H9 (cell line): ENCODE measurements around the gene CBLIF. TPM values are rescaled to one million over a fixed set of nuclear protein-coding genes. Genes with fewer than 3 reads are reported as not detected.

Experiments
- DNase-seq: peaks from one replicate; pipeline ENCODE4 v3.0.0-alpha.2; 2017
- H2AFZ ChIP-seq: one replicate; pipeline ENCODE4 v1.6.1; 2013; ENCODE audit warnings: mild to moderate bottlenecking, low read length, control low read depth, moderate library complexity
- H2AK5ac ChIP-seq: 2 replicates; pipeline ENCODE4 v1.6.1; 2013; ENCODE audit warnings: low read length, control low read depth, mixed read lengths; ENCODE audit not compliant: insufficient read length
- H2BK120ac ChIP-seq: one replicate; pipeline ENCODE4 v1.6.1; 2013; ENCODE audit warnings: low read depth, mild to moderate bottlenecking, low read length, control low read depth, inconsistent platforms; ENCODE audit not compliant: poor library complexity, severe bottlenecking
- H2BK12ac ChIP-seq: 2 replicates; pipeline ENCODE4 v1.6.1; 2013; ENCODE audit warnings: low read length, control low read depth, mixed read lengths, low read depth; ENCODE audit not compliant: insufficient read length
- H2BK15ac ChIP-seq: 2 replicates; pipeline ENCODE4 v1.6.1; 2013; ENCODE audit warnings: low read depth, low read length, control low read depth
- H2BK20ac ChIP-seq: one replicate; pipeline ENCODE4 v1.6.1; 2013; ENCODE audit warnings: low read depth, mild to moderate bottlenecking, low read length, control low read depth, inconsistent platforms; ENCODE audit not compliant: poor library complexity, severe bottlenecking
- H2BK5ac ChIP-seq: 2 replicates; pipeline ENCODE4 v1.6.1; 2013; ENCODE audit warnings: low read length, control low read depth, mixed read lengths; ENCODE audit not compliant: insufficient read length
- H3K14ac ChIP-seq: 2 replicates; pipeline ENCODE4 v1.6.1; 2013; ENCODE audit warnings: low read length, control low read depth; ENCODE audit not compliant: insufficient read depth
- H3K18ac ChIP-seq: 2 replicates; pipeline ENCODE4 v1.6.1; 2013; ENCODE audit warnings: low read depth, mild to moderate bottlenecking, mixed read lengths, low read length, control low read depth; ENCODE audit not compliant: insufficient read length
- H3K23ac ChIP-seq: 2 replicates; pipeline ENCODE4 v1.6.1; 2013; ENCODE audit warnings: low read length, control low read depth, mixed read lengths, low read depth; ENCODE audit not compliant: insufficient read length
- H3K23me2 ChIP-seq: 2 replicates; pipeline ENCODE4 v1.6.1; 2013; ENCODE audit warnings: low read depth, mild to moderate bottlenecking, mixed read lengths, low read length, control low read depth; ENCODE audit not compliant: insufficient read length, poor library complexity, severe bottlenecking
- H3K27ac ChIP-seq: 2 replicates; pipeline ENCODE4 v1.5.1; 2013; ENCODE audit warnings: low read length, control low read depth, mixed read lengths, low read depth; ENCODE audit not compliant: insufficient read length
- H3K27me3 ChIP-seq: 2 replicates; pipeline ENCODE4 v1.6.1; 2013; ENCODE audit warnings: low read length, control low read depth, inconsistent platforms; ENCODE audit not compliant: insufficient read depth
- H3K4ac ChIP-seq: 2 replicates; pipeline ENCODE4 v1.6.1; 2013; ENCODE audit warnings: low read depth, mild to moderate bottlenecking, control low read depth, inconsistent platforms, low read length, moderate library complexity
- H3K4me1 ChIP-seq: 2 replicates; pipeline ENCODE4 v1.6.1; 2013; ENCODE audit warnings: low read length, control low read depth, inconsistent platforms; ENCODE audit not compliant: insufficient read depth
- H3K4me2 ChIP-seq: 2 replicates; pipeline ENCODE4 v1.6.1; 2013; ENCODE audit warnings: low read length, control low read depth, mixed read lengths; ENCODE audit not compliant: insufficient read length, insufficient read depth
- H3K56ac ChIP-seq: 2 replicates; pipeline ENCODE4 v1.6.1; 2013; ENCODE audit warnings: low read depth, mild to moderate bottlenecking, mixed read lengths, low read length, control low read depth; ENCODE audit not compliant: insufficient read length
- H3K79me1 ChIP-seq: 2 replicates; pipeline ENCODE4 v1.6.1; 2013; ENCODE audit warnings: low read depth, mild to moderate bottlenecking, moderate library complexity, low read length, control low read depth, inconsistent platforms; ENCODE audit not compliant: insufficient read depth, poor library complexity, severe bottlenecking
- H3K79me2 ChIP-seq: 2 replicates; pipeline ENCODE4 v1.6.1; 2013; ENCODE audit warnings: low read length, control low read depth, inconsistent platforms; ENCODE audit not compliant: insufficient read depth
- H3K9ac ChIP-seq: 2 replicates; pipeline ENCODE4 v1.6.1; 2013; ENCODE audit warnings: low read length, control low read depth, mixed read lengths; ENCODE audit not compliant: insufficient read length; ENCODE audit errors: extremely low read depth
- H3K9me3 ChIP-seq: one replicate; pipeline ENCODE4 v1.6.1; 2013; ENCODE audit warnings: low read depth, low read length, inconsistent platforms; ENCODE audit not compliant: control insufficient read depth
- H3T11ph ChIP-seq: one replicate; pipeline ENCODE4 v1.6.1; 2013; ENCODE audit warnings: mild to moderate bottlenecking, low read length, control low read depth, inconsistent platforms
- H4K20me1 ChIP-seq: one replicate; pipeline ENCODE4 v1.6.1; 2013; ENCODE audit not compliant: control insufficient read depth, insufficient read length, insufficient read depth
- H4K5ac ChIP-seq: 2 replicates; pipeline ENCODE4 v1.6.1; 2013; ENCODE audit warnings: low read depth, mild to moderate bottlenecking, mixed read lengths, low read length, control low read depth; ENCODE audit not compliant: insufficient read length
- H4K8ac ChIP-seq: replicated peaks from 2 replicates; pipeline ENCODE4 v1.6.1; 2013; ENCODE audit warnings: low read length, control low read depth, mixed read lengths, low read depth; ENCODE audit not compliant: insufficient read length
- H4K91ac ChIP-seq: 2 replicates; pipeline ENCODE4 v1.6.1; 2013; ENCODE audit warnings: low read depth, mild to moderate bottlenecking, moderate library complexity, mixed read lengths, low read length, control low read depth; ENCODE audit not compliant: insufficient read length
- H3K27ac Mint-ChIP-seq, 3 experiments: 2 replicates in 2 of 3; 3 replicates in 1 of 3; pipeline ENCODE4 v1.8.0; 2020 to 2021; ENCODE audit warnings: mixed read lengths in 3 of 3, mild to moderate bottlenecking in 1 of 3, moderate library complexity in 1 of 3
- H3K27me3 Mint-ChIP-seq: 2 replicates; pipeline ENCODE4 v1.8.0; 2021; ENCODE audit warnings: low read depth, mild to moderate bottlenecking, moderate library complexity, mixed read lengths
- H3K36me3 Mint-ChIP-seq, 3 experiments: 2 replicates in 2 of 3; 3 replicates in 1 of 3; pipeline ENCODE4 v1.8.0; 2020 to 2021; ENCODE audit warnings: low read depth in 3 of 3, mixed read lengths in 3 of 3; ENCODE audit not compliant: insufficient read depth in 1 of 3
- H3K4me1 Mint-ChIP-seq, 2 experiments: 2 replicates each; pipeline ENCODE4 v1.8.0; 2020; ENCODE audit warnings: mixed read lengths in 2 of 2
- H3K4me3 Mint-ChIP-seq, 2 experiments: 2 replicates in 1 of 2; 3 replicates in 1 of 2; pipeline ENCODE4 v1.8.0; 2020 to 2021; ENCODE audit warnings: mild to moderate bottlenecking in 2 of 2, mixed read lengths in 2 of 2, moderate library complexity in 1 of 2
- H3K9me3 Mint-ChIP-seq, 2 experiments: 2 replicates in 1 of 2; 3 replicates in 1 of 2; pipeline ENCODE4 v1.8.0; 2020; ENCODE audit warnings: mild to moderate bottlenecking in 2 of 2, mixed read lengths in 2 of 2, moderate library complexity in 1 of 2
- CTCF ChIP-seq: fragments of 200-600 bp; sonication (generic); conservative IDR thresholded peaks from 3 replicates; pipeline ENCODE4 v1.8.0; 2021; ENCODE audit warnings: antibody characterized with exemption, mild to moderate bottlenecking
- WGBS: extraction: QIAGEN DNeasy Blood & Tissue Kit; methylation state at CpG from one replicate; pipeline ENCODE4 v1.1.7; 2013; ENCODE audit warnings: missing lambda C conversion rate, low lambda C conversion rate, mixed read lengths; ENCODE audit not compliant: insufficient read length; ENCODE audit errors: extremely low coverage; 5-methylcytosine and 5-hydroxymethylcytosine counted together
- total RNA-seq: library from RNA; stranded (reverse); gene quantifications from 2 replicates; pipeline ENCODE4 v1.2.1, GENCODE V29; 2021

CBLIF gene
- total RNA-seq, 1 experiment from 2014 or later, result not detected

- Histone ChIP-seq H3K23ac (no peak overlapping the region), H4K20me1 (no peaks in the 10 kb centered on the region), H3K4me1 (no peaks in the 10 kb centered on the region), H4K8ac (no peak overlapping the region), H3K27me3 (no peaks in the 10 kb centered on the region), H3K18ac (no peak overlapping the region), H3K27ac (no peak overlapping the region), H3K79me1 (no peaks in the 10 kb centered on the region), H3T11ph (no peak overlapping the region), H3K4ac (no peak overlapping the region), H3K56ac (no peak overlapping the region), H2AK5ac (no peak overlapping the region), H3K4me2 (no peak overlapping the region), H3K9me3 (no peaks in the 10 kb centered on the region), H2BK15ac (no peak overlapping the region), H3K9ac (no peak overlapping the region), H3K23me2 (no peaks in the 10 kb centered on the region), H2AFZ (no peak overlapping the region), H3K79me2 (no peaks in the 10 kb centered on the region), H2BK5ac (no peak overlapping the region), H4K5ac (no peak overlapping the region), H2BK120ac (no peak overlapping the region), H2BK12ac (no peak overlapping the region), H3K14ac (no peak overlapping the region), H4K91ac (no peak overlapping the region), H2BK20ac (no peak overlapping the region)
- Mint-ChIP-seq H3K4me1 (no peaks in the 10 kb centered on the region), H3K9me3 (no peaks in the 10 kb centered on the region), H3K27ac (no peak overlapping the region; a peak in 1 of 7 replicates), H3K4me3 (no peak overlapping the region), H3K36me3 (peaks cover 15 to 67% (median 56%) of the 10 kb centered on the region in 3 experiments), H3K27me3 (no peaks in the 10 kb centered on the region)
- no peak for TF ChIP-seq CTCF
- WGBS, result no CpG with 5 or more reads among the region's 3 CpGs
- no peak for DNase-seq
These were observed 50.9 kb downstream of the CBLIF start for GRCh38 chr11:59794417-59794816.
